Astrocyte of the hippocampus (primary cell): ENCODE measurements around the gene SPTLC2.
"Not testable (repeated sequence)": the region's sequence is repeated elsewhere in the genome, so short reads cannot be mapped to it uniquely, and the experiment has no call there.

Experiments used
- DNase-seq: peaks from one replicate; pipeline ENCODE4 v3.0.0; 2011; ENCODE audit warnings: low read depth, low spot score

Gene SPTLC2, protein sequence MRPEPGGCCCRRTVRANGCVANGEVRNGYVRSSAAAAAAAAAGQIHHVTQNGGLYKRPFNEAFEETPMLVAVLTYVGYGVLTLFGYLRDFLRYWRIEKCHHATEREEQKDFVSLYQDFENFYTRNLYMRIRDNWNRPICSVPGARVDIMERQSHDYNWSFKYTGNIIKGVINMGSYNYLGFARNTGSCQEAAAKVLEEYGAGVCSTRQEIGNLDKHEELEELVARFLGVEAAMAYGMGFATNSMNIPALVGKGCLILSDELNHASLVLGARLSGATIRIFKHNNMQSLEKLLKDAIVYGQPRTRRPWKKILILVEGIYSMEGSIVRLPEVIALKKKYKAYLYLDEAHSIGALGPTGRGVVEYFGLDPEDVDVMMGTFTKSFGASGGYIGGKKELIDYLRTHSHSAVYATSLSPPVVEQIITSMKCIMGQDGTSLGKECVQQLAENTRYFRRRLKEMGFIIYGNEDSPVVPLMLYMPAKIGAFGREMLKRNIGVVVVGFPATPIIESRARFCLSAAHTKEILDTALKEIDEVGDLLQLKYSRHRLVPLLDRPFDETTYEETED

DNA sequence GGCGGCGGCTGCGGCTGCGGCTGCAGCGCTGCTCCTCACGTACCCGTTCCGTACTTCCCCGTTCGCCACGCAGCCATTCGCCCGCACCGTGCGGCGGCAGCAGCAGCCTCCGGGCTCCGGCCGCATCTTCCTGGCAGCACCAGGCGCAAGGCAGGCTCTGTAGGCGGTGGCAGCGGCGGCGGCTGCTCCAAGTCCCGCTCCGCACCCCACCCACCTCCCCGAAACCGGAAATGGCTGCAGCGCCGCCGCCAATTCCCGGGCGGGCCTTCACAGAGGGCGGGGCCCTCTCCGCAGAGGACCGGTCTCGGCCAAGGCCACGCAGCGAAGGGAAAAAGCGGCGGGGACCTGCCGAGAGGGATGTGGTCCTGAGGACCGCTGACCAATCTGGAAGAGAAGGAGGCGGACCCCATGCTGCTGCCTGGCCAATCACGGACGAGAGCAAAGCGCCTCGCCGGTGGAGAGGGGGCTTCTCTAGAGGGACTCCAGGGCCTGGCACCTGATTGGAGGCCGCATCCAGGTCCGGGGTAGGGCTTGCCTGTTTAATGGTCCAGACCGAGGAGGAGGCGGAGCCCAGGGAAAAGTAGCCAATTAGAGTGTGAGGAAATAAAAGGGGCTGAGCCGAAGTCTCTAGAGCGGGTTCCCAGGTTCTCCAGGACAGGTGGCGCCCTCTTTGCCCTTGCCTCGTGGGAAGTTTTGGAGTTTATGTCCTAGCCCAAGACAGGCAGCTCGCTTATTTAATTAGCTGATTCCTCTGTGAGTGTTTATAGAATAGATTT is at the start of gene SPTLC2:
SPTLC2 (minus strand) TSS at position 184 of the 776 bp plus-strand sequence; CDS start at position 126, 58 bp downstream.
- DNase-seq = peak; percentile 100

- DNase-seq = peak; percentile 24
These were observed 46.9 kb upstream of the SPTLC2 start for GRCh38 chr14:77663293-77663692.

DNA sequence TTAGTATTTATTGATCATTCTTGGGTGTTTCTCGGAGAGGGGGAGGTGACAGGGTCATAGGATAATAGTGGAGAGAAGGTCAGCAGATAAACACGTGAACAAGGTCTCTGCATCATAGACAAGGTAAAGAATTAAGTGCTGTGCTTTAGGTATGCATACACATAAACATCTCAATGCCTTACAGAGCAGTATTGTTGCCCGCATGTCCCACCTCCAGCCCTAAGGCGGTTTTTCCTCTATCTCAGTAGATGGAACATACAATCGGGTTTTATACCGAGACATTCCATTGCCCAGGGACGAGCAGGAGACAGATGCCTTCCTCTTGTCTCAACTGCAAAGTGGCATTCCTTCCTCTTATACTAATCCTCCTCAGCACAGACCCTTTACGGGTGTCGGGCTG is 45.1 kb upstream of the SPTLC2 start:
- DNase-seq = not testable (repeated sequence)

DNA sequence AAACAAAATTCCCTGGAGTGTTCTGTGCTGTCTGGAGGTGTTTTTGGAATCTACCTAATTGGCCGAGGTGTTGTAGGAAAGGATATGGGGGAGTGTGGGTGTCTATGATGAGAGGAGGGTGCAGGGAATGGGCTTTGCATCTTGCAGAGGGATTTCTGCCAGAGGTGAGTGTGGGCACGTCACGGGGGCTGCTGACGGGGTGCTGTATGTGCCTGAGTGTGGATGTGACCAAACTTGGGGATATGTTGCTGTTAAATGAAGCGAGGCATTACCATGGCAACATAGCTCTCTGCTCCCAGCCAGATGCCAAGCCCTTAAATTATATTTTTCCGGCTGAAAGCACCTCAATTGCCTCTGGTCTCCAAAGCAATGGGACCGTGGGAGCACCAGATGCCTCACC is 44.3 kb upstream of the SPTLC2 start:
- peak; percentile 68 for DNase-seq

- DNase-seq = no peak
These were observed 43.4 kb upstream of the SPTLC2 start for GRCh38 chr14:77659831-77660230.

- no peak for DNase-seq
These were observed 40.8 kb upstream of the SPTLC2 start for GRCh38 chr14:77657280-77657679.

DNA sequence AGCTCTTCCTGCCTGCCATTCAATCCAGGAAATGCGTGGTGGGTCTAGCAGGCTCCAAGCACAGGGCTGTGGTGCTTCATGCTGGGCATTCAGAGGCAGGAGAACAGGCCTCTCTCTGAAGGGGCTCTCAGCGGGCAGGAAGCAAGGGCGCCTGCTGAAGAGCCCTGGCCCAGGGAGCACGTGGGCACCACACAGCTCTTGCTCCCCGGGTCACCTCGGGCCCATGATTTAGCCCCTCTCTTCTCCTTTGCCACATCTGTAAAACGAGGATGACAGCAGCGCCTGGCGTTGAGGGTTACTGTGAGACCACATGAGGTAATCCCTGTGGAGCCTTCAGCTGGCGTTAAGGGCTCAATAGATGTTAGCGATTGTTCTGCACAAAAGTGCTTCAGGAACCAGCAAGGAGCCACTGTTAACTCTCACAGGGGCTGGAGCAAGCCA is 37.6 kb upstream of the SPTLC2 start:
- DNase-seq = no peak

DNA sequence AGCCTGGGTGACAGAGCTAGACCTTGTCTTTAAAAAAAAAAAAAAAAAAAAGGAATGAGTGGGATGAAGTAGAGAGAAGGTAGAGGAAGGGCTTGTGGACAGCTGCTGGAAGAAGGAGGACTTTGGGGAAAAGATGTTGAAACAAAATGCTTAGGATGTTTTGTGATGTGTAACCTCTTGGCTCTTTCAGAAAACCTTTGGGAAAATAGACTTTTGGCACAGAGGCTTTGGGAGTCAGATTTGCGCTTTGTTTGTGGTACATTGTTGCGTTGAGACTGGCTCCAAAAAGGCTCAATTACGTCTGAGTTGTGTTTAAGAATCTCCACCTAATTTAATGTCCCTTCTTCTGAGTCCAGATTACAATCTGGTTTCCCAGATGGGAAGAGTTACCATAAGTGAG is 32.9 kb upstream of the SPTLC2 start:
- DNase-seq = no peak

- no peak for DNase-seq
These were observed 32.2 kb upstream of the SPTLC2 start for GRCh38 chr14:77648520-77649200.

- no peak for DNase-seq
These were observed 31.4 kb upstream of the SPTLC2 start for GRCh38 chr14:77647853-77648252.

GRCh38 chr14:77646907-77647306 is 30.5 kb upstream of the SPTLC2 start:
- no peak for DNase-seq

DNA sequence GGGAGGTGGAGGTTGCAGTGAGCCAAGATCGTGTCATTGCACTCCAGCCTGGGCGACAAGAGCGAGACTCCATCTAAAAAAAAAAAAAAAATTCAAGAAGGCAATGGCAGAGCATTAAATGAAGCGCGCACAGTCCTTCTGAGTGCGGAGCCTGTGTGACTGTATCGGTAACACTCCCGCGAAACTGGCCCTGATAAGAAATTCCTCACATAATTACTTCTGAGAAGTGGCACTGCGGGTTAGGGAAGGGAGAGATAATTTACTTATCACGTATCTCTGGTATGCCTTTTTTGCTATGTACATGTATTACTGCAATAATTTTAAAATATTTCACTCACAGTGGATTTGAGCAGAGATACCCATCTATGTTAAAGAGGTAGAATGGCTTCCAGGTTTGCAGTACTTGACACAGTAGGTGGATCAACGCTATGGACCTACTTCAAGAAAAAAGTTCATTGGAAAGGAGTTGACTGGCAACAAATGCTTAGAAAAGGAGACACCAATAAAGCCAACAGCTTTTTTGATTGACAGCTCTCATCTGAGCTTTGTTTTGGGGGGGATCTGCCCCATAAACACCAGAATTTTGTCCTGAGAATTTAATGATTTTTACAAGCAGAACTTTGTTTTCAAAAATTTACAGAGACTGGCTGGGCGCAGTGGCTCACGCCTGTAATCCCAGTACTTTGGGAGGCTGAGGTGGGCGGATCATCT is 29.2 kb upstream of the SPTLC2 start:
- no peak for DNase-seq

- DNase-seq = no peak
These were observed 26.0 kb upstream of the SPTLC2 start for GRCh38 chr14:77642407-77642806.

DNA sequence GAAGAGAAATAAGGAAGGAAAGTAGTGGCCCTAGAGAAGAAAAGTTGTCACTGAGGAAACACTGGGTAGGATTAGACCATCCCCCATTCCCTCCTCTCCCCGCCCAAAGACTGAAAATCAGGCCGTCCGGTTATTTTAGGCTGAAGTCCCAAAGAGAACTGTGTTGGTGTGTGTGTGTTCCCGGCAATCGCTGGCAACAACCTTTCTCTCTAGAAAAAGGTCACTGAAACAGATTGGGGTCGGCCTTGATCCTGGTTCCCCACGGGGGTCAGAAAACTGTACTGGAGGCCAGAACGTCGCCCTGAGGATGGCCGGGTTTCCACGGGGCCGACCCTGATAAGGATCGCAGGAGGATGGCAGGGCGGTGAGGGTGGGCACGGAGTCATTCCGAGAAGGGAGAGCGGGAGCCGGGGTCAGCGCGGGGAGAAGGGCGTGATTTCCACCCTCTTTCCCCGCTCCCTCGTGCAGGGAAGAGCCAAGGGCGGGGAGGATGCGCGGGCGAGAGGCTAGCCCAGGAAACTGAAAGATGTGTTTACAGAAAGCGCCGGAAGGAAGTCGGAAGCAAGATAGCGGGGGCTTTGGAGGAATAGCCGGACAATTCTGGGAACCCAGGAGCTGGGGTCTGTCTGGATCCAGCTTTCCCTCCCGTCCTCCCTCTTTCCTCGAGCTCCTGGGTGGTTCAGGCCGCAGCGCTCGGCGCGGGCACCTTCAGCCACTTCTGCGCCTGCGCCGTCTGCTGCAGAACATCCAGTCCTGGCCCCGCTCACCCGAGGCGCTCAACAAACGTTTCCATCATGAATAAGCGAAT is 25.3 kb upstream of the SPTLC2 start:
- DNase-seq = peak; percentile 46

- DNase-seq = no peak
These were observed 24.5 kb upstream of the SPTLC2 start for GRCh38 chr14:77640756-77641533.

DNA sequence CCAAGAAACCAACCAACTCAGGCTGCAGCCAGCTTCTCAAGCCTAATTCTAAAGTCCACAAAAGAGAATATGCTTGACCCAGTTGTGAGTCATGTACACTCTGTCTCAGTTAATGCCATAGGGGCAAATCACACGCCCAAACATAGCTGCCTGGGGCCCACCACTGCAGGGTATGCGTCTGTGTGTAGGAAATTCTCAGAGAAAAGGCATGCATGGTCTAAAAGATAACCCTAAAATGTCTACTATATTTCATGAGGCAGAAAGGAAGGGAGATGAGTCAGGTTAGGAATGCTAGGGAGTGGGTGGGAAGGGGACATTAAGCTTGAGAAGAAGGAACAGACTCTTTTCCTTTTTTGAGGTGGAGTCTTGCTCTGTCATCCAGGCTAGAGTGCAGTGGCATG is 22.3 kb upstream of the SPTLC2 start:
- DNase-seq = peak; percentile 73

DNA sequence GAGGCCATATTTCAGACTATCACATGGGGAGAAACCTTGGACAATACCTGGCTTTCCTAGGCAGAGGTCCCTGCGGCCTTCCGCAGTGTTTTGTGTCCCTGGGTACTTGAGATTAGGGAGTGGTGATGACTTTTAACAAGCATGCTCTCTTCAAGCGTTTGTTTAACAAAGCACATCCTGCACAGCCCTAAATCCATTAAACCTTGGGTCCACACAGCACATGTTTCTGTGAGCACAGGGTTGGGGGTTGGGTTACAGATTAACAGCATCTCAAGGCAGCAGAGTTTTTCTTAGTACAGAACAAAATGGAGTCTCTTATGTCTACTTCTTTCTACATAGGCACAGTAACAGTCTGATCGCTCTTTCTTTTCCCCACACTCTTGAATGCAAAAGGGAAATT is 19.4 kb upstream of the SPTLC2 start:
- DNase-seq = not testable (repeated sequence)

DNA sequence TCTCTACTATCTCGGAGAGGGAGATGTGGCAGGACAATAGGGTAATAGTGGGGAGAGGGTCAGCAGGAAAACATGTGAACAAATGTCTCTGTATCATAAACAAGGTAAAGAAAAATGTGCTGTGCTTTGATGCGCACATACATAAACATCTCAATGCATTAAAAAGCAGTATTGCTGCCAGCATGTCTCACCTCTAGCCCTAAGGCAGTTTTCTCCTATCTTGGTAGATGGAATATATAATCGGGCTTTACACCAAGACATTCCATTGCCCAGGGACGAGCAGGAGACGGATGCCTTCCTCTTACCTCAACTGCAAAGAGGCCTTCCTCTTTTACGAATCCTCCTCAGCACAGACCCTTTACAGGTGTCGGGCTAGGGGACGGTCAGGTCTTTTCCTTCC is 19.0 kb upstream of the SPTLC2 start:
- DNase-seq = not testable (repeated sequence)

- DNase-seq = no peak
These were observed 13.7 kb upstream of the SPTLC2 start for GRCh38 chr14:77630111-77630510.

GRCh38 chr14:77625360-77625759 is 8.9 kb upstream of the SPTLC2 start:
- DNase-seq = no peak
